ENCODE measurements around the gene GGA3.

- TF ChIP-seq, protein P1, sequence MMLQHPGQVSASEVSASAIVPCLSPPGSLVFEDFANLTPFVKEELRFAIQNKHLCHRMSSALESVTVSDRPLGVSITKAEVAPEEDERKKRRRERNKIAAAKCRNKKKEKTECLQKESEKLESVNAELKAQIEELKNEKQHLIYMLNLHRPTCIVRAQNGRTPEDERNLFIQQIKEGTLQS (IDR thresholded peaks at IDR 0.05): no peak
- TF ChIP-seq, protein P2, sequence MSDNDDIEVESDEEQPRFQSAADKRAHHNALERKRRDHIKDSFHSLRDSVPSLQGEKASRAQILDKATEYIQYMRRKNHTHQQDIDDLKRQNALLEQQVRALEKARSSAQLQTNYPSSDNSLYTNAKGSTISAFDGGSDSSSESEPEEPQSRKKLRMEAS (IDR thresholded peaks at IDR 0.05): no peak
Measured at GRCh38 chr17:75199886-75200618, 61.4 kb downstream of the GGA3 start.

Measured in liver (tissue), 2 donors.